Neutrophil (primary cell): ENCODE measurements around the gene BCL10.
A peak's percentile ranks its signal among the peaks of the same experiment; 100 is the strongest.

ENCODE experiments used
- H3K27ac ChIP-seq: fragments of 200-600 bp; sonication (generic); 2 replicates; pipeline ENCODE4 v1.5.1; 2016; ENCODE audit warnings: mild to moderate bottlenecking, moderate library complexity
- H3K27me3 ChIP-seq: fragments of 200-600 bp; sonication (generic); 2 replicates; pipeline ENCODE4 v1.6.0; 2016; ENCODE audit warnings: mild to moderate bottlenecking
- H3K36me3 ChIP-seq: fragments of 200-600 bp; sonication (generic); 2 replicates; pipeline ENCODE4 v1.5.1; 2017
- H3K4me1 ChIP-seq, 2 experiments: fragments of 200-600 bp in 1 of 2; sonication (generic) in 1 of 2; 1 replicate in 1 of 2; 2 replicates in 1 of 2; pipeline versions ENCODE4 v1.5.1 to v1.6.1; 2013 to 2016; ENCODE audit warnings: low read depth in 1 of 2, low read length in 1 of 2, mild to moderate bottlenecking in 1 of 2, moderate library complexity in 1 of 2; ENCODE audit not compliant: control insufficient read depth in 1 of 2, insufficient read depth in 1 of 2
- H3K4me3 ChIP-seq, 2 experiments: fragments of 200-600 bp in 1 of 2; sonication (generic) in 1 of 2; 1 replicate in 1 of 2; 2 replicates in 1 of 2; pipeline ENCODE4 v1.5.1; 2013 to 2016; ENCODE audit warnings: low read depth in 1 of 2, low read length in 1 of 2, mild to moderate bottlenecking in 1 of 2, moderate library complexity in 1 of 2
- H3K9me3 ChIP-seq: fragments of 200-600 bp; sonication (generic); 2 replicates; pipeline ENCODE4 v1.5.1; 2016
- TF ChIP-seq, protein P1 (sequence below): fragments of 200-600 bp; sonication (generic); IDR thresholded peaks from 2 replicates; pipeline ENCODE4 v1.5.1; 2016; ENCODE audit warnings: antibody characterized with exemption

Gene BCL10

DNA sequence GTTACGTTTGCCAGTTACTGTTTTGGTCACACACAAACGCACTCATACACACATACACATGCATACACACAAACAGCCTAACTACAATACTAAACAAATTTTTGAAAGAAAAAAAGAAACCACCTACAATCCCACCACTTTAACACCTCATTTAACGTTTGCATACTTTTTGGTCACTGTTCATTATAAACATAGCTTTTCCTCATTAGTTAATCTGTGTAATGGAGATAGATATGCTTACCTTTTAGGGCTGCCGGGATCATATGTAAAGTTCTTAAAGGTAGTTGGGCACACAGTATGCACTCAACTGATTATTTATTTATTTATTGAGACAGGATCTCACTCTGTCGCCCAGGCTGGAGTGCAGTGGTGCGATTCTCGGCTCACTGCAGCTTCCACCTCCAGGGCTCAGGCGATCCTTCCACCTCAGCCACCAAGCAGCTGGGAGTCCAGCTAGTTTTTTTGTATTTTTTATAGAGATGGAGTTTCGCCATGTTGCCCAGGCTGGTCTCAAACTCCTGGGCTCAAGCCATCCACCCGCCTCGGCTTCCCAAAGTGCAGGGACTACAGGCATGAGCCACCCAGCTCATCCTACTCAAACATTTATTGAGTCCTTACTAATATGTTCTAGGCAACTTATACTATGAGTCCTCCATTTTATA is 677 bp upstream of the BCL10 start:
- TF ChIP-seq, protein P1, sequence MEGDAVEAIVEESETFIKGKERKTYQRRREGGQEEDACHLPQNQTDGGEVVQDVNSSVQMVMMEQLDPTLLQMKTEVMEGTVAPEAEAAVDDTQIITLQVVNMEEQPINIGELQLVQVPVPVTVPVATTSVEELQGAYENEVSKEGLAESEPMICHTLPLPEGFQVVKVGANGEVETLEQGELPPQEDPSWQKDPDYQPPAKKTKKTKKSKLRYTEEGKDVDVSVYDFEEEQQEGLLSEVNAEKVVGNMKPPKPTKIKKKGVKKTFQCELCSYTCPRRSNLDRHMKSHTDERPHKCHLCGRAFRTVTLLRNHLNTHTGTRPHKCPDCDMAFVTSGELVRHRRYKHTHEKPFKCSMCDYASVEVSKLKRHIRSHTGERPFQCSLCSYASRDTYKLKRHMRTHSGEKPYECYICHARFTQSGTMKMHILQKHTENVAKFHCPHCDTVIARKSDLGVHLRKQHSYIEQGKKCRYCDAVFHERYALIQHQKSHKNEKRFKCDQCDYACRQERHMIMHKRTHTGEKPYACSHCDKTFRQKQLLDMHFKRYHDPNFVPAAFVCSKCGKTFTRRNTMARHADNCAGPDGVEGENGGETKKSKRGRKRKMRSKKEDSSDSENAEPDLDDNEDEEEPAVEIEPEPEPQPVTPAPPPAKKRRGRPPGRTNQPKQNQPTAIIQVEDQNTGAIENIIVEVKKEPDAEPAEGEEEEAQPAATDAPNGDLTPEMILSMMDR = no peak
- peaks cover 9% of the 10 kb centered on the region for H3K36me3 ChIP-seq
- H3K27ac ChIP-seq = peak overlapping the region; percentile 93
- peaks cover 45 to 54% of the 10 kb centered on the region in 2 experiments for H3K4me1 ChIP-seq
- no peaks in the 10 kb centered on the region for H3K9me3 ChIP-seq
- peaks cover 26% of the 10 kb centered on the region for H3K27me3 ChIP-seq
- peak overlapping the region; percentile 73 to 98 for H3K4me3 ChIP-seq

DNA sequence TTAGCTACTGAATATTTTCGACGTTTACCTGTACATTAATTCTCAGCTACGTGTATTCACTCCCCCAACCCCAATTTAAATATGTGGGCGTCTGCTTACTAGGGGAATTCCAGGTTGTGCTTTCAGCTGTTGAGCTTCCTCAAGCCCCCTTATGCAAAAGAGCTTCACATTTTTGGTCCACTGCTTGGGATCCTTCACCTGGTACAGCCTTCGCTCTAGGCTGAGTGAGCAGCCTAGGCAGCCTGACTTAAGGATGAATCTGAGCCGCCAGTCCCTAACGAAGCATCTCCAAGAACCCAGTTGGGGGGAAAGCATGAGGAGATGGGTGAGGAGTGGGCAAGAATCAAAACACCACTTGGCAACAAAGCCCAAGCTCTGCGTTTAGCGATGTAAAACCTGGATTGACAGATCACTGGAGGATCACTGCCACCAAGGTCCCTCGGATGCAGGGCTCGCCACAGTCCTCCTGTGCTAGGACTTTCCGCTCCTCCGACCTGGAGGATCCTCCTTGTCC is 674 bp downstream of the BCL10 start:
- H3K36me3 ChIP-seq = peaks cover 18% of the 10 kb centered on the region
- peak overlapping the region; percentile 93 for H3K27ac ChIP-seq
- TF ChIP-seq, protein P1 = no peak
- peaks cover 45 to 54% of the 10 kb centered on the region in 2 experiments for H3K4me1 ChIP-seq
- peak overlapping the region; percentile 73 to 98 for H3K4me3 ChIP-seq
- H3K27me3 ChIP-seq = peaks cover 14% of the 10 kb centered on the region
- H3K9me3 ChIP-seq = no peaks in the 10 kb centered on the region

DNA sequence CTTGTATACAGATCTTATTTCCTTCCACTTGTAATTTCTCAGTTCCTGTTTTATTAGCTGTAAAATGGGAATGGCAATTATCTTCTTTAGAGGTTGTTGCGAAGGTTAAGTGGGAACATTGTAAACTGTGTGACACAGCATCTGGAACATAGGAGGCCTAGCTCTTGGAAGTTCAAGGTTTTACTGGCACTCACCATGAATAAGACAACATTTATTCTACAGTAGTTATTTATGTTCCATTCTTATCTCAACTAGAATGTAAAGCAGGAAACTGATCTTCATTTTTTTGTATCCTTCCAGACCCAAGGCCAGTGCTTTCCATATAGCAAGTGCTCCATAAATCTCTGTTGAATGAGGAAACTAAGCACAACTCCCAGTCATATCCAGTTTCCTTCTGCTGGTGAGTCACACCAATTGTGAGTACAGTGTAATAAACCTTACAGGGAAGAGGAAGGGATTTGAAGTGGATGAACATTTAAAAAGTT is 1.4 kb downstream of the BCL10 start:
- H3K36me3 ChIP-seq = peaks cover 25% of the 10 kb centered on the region
- TF ChIP-seq, protein P1 = no peak

DNA sequence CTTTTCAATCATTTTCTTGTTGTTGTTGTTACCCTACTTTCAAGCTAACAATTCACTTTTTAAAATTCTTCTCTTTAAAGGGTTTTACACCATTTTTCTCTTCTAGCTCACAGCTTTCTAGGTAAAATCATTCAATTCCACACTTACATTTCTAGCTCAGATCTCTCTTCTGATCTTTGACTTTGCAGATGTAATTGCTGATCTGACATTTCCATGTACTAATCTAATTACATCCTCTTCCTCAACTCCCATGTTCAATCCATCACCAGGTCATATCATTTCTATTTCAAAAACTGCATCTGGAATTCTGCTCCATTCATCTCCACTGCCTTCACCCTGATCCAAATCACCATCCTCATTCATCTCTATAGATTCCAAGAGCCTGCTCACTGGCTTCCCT is 3.0 kb downstream of the BCL10 start:
- H3K4me1 ChIP-seq = peaks cover 36 to 43% of the 10 kb centered on the region in 2 experiments

More for the DNA sequence above, 1.4 kb downstream of the BCL10 start:
- Histone ChIP-seq H3K9me3 (no peaks in the 10 kb centered on the region), H3K27me3 (peaks cover 6% of the 10 kb centered on the region), H3K4me1 (peaks cover 45 to 54% of the 10 kb centered on the region in 2 experiments), H3K4me3 (peak overlapping the region; percentile 73 to 98), H3K27ac (peak overlapping the region; percentile 93)

DNA sequence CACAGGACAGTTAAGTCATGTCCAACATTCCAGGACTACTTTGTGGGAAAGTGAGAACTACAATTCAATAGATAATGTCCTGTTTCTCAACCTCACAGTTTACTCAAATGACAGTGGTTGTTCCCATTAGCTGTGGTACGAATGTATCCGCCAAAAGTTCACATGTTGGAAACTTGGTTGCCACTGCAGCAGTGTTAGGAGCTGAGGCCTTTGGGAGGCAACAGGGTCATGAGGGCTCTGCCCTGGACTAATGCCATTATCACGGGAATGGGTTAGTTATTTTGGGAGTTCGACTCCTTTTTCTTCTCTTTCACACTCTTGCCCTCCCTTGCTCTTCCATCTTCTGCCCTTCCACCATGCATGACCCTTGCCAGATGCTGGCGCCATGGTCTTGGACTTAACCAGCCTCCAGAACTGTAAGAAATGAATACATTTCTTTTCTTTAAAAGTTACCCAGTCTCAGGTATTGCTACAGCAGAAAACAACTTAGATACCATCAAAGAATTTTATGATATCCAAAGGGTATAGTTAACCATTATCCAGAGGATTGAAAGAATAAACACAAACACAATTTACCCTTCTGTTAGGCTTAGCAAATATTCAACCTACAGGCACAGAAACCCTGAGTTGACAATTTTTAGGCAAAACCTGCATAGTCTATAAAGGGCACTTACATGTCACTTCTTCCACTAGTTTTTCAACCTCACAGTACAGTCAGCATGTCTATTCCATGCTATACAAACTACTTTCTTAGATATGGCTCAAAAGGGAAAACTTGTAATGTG is 7.4 kb downstream of the BCL10 start:
- no peaks in the 10 kb centered on the region for H3K27me3 ChIP-seq
- peaks cover 81% of the 10 kb centered on the region for H3K36me3 ChIP-seq
- no peaks in the 10 kb centered on the region for H3K9me3 ChIP-seq
- TF ChIP-seq, protein P1 = no peak
- H3K27ac ChIP-seq = peak overlapping the region; percentile 14
- no peak overlapping the region for H3K4me3 ChIP-seq
- H3K4me1 ChIP-seq = peaks cover 6 to 7% of the 10 kb centered on the region in 2 experiments

More for the DNA sequence above, 3.0 kb downstream of the BCL10 start:
- no peaks in the 10 kb centered on the region for H3K9me3 ChIP-seq
- peaks cover 42% of the 10 kb centered on the region for H3K36me3 ChIP-seq
- H3K4me3 ChIP-seq = no peak overlapping the region
- TF ChIP-seq, protein P1 = no peak
- no peak overlapping the region for H3K27ac ChIP-seq
- H3K27me3 ChIP-seq = no peaks in the 10 kb centered on the region
